HG03469 (cell line): ENCODE measurements around the gene EGR4.

Source experiments
- ATAC-seq: cut with Tn5 transposase; IDR thresholded peaks from one replicate; pipeline ENCODE4 v1.9.1; 2021; ENCODE audit warnings: mild to moderate bottlenecking, moderate library complexity, moderate number of reproducible peaks; ENCODE audit not compliant: unreplicated experiment

The EGR4 gene

GRCh38 chr2:73290049-73290839 lies 3.1 kb downstream of the EGR4 start:
- ATAC-seq: no peak

GRCh38 chr2:73289304-73289703 lies 4.0 kb downstream of the EGR4 start:
- no peak for ATAC-seq

- ATAC-seq: no peak
Observed at GRCh38 chr2:73286134-73286655, 7.2 kb downstream of the EGR4 start.

GRCh38 chr2:73285159-73285739 lies 8.1 kb downstream of the EGR4 start:
- peak; percentile 59 for ATAC-seq

GRCh38 chr2:73284296-73285158 lies 8.8 kb downstream of the EGR4 start, which contains the start of gene FBXO41:
TSS of gene FBXO41 (minus strand) at chr2:73284478. CDS start at chr2:73269630, 14,848 bp downstream.
- peak; percentile 37 for ATAC-seq

GRCh38 chr2:73283545-73284295 lies 9.6 kb downstream of the EGR4 start:
- ATAC-seq: no peak

GRCh38 chr2:73282924-73283544 lies 10.3 kb downstream of the EGR4 start:
- ATAC-seq: no peak

- ATAC-seq: no peak
Observed at GRCh38 chr2:73281244-73281643, 12.1 kb downstream of the EGR4 start.

GRCh38 chr2:73279852-73280251 lies 13.5 kb downstream of the EGR4 start:
- no peak for ATAC-seq

GRCh38 chr2:73272270-73272669 lies 21.1 kb downstream of the EGR4 start:
- no peak for ATAC-seq

GRCh38 chr2:73269686-73270465 lies 23.5 kb downstream of the EGR4 start:
- ATAC-seq: no peak

- no peak for ATAC-seq
Observed at GRCh38 chr2:73268830-73269685, 24.3 kb downstream of the EGR4 start.

- ATAC-seq: no peak
Observed at GRCh38 chr2:73268366-73268829, 24.9 kb downstream of the EGR4 start.

GRCh38 chr2:73267008-73267407 lies 26.3 kb downstream of the EGR4 start:
- no peak for ATAC-seq

- ATAC-seq: no peak
Observed at GRCh38 chr2:73266061-73266901, 27.1 kb downstream of the EGR4 start.

GRCh38 chr2:73265298-73266060 lies 27.9 kb downstream of the EGR4 start:
- ATAC-seq: no peak

- ATAC-seq: no peak
Observed at GRCh38 chr2:73264783-73265182, 28.6 kb downstream of the EGR4 start.
